Ascending aorta (tissue), 2 donors: Measurements from ENCODE around the gene KRT6A. TPM values are rescaled to one million over a fixed set of nuclear protein-coding genes. Genes with fewer than 3 reads are reported as not detected.

Experiments
- DNase-seq, 2 donors: peaks; one replicate each; pipeline ENCODE4 v3.0.0-alpha.2; 2019; ENCODE audit warnings: low spot score in 2 of 2
- H3K27ac ChIP-seq, 2 donors: fragments of 200-600 bp; sonication (generic); one replicate each; pipeline ENCODE4 v1.5.1; 2016 to 2017; ENCODE audit warnings: mild to moderate bottlenecking in 1 of 2
- H3K27me3 ChIP-seq: fragments of 200-600 bp; sonication (generic); one replicate; pipeline ENCODE4 v1.5.1; 2017
- H3K36me3 ChIP-seq, 2 donors: fragments of 200-600 bp; sonication (generic); one replicate each; pipeline ENCODE4 v1.5.1; 2016
- H3K4me1 ChIP-seq, 2 donors: fragments of 200-600 bp; sonication (generic); one replicate each; pipeline ENCODE4 v1.5.1; 2016 to 2017; ENCODE audit warnings: mild to moderate bottlenecking in 1 of 2
- H3K4me3 ChIP-seq, 2 donors: fragments of 200-600 bp; sonication (generic); one replicate each; pipeline ENCODE4 v1.5.1; 2016 to 2017; ENCODE audit warnings: mild to moderate bottlenecking in 1 of 2
- H3K9me3 ChIP-seq, 2 donors: fragments of 200-600 bp; sonication (generic); one replicate each; pipeline ENCODE4 v1.5.1; 2016
- intact Hi-C: fragments of 100-400 bp; cut with DNase I; formaldehyde crosslinking; loops from one replicate; pipeline ENCODE4 v1.15.1; 2023
- total RNA-seq: library from RNA; depleted of rRNA; stranded (reverse); fragments of >200 nt; gene quantifications from one replicate; pipeline ENCODE4 v1.1.0, GENCODE V29; 2016
- TF ChIP-seq, protein P1 (sequence below), 3 experiments: fragments of 200-600 bp in 2 of 3; fragments of 450-650 bp in 1 of 3; sonication (generic) in 2 of 3; IDR thresholded peaks; one replicate each; pipeline ENCODE4 v1.5.1; 2016 to 2019; ENCODE audit warnings: antibody characterized with exemption in 3 of 3, mild to moderate bottlenecking in 1 of 3, moderate library complexity in 1 of 3

Gene KRT6A
- total RNA-seq, 1 donor from 2014 or later: 3.4 TPM

DNA sequence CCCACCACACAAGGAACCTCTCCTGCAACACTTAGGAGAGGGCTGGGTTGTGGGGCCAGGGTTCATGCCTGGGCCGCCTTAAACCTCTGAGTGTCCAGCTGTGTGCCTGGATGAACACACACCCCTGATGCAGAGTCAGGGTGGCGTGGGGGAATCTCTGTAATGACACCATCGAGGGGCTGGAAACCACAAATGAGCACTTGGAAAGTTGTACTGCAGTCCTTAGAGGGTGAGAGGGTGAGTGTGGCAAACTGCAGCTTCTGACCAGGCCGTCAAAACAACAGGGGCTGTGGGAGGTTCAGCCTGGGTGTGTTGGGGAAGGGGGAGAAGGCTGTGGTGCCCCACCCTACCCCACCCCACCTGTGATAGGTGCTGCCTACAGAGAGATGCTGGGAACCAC lies 39.6 kb upstream of the KRT6A start:
- Histone ChIP-seq H3K27ac (no peak overlapping the region), H3K4me1 (no peaks in the 10 kb centered on the region), H3K27me3 (no peaks in the 10 kb centered on the region), H3K4me3 (no peak overlapping the region), H3K36me3 (no peaks in the 10 kb centered on the region), H3K9me3 (no peaks in the 10 kb centered on the region)
- intact Hi-C loops: no loop called here
- DNase-seq: no peak
- TF ChIP-seq, protein P1, sequence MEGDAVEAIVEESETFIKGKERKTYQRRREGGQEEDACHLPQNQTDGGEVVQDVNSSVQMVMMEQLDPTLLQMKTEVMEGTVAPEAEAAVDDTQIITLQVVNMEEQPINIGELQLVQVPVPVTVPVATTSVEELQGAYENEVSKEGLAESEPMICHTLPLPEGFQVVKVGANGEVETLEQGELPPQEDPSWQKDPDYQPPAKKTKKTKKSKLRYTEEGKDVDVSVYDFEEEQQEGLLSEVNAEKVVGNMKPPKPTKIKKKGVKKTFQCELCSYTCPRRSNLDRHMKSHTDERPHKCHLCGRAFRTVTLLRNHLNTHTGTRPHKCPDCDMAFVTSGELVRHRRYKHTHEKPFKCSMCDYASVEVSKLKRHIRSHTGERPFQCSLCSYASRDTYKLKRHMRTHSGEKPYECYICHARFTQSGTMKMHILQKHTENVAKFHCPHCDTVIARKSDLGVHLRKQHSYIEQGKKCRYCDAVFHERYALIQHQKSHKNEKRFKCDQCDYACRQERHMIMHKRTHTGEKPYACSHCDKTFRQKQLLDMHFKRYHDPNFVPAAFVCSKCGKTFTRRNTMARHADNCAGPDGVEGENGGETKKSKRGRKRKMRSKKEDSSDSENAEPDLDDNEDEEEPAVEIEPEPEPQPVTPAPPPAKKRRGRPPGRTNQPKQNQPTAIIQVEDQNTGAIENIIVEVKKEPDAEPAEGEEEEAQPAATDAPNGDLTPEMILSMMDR (IDR thresholded peaks at IDR 0.05): no peak

DNA sequence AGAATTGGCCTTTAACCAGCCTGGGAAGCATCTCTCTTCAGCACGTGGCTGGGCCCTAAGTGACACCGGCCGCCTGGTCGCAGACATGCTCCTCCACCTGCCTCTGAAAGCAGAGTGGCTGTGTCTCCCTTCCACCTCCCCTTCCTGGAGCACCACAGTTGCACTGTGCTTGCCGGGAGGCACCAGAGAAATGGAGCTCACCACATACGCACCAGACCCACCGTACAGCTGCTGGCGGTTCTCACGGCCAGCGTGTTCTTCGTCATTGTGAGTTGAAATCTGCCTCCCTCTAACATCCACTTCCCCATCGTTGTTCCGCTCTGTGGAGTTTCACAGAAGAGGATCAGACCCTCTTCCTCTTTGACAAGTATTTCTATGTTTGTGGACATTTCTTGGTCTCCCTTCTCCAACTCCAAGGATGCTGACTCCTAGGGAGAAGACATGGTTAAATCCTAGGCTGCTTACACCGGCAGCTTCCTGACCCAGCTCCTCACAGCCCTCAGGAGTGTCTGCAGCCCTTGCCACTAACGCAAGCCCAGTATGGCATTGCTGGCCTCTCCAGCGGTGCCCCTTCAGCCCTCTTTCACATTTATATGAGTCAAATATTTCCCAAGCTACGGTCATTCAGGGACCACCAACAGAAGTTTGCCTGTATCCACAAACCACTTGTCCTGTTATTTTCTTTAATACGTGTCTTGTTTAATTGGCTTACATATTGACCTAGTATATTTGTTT lies 38.7 kb upstream of the KRT6A start:
- intact Hi-C loops: no loop called here
- peak in 1 of 2 donors; percentile 28 for DNase-seq
- Histone ChIP-seq H3K27ac (no peak overlapping the region), H3K4me1 (no peaks in the 10 kb centered on the region), H3K9me3 (no peaks in the 10 kb centered on the region), H3K4me3 (no peak overlapping the region), H3K36me3 (no peaks in the 10 kb centered on the region), H3K27me3 (no peaks in the 10 kb centered on the region)
- TF ChIP-seq, protein P1 (IDR thresholded peaks at IDR 0.05): no peak

DNA sequence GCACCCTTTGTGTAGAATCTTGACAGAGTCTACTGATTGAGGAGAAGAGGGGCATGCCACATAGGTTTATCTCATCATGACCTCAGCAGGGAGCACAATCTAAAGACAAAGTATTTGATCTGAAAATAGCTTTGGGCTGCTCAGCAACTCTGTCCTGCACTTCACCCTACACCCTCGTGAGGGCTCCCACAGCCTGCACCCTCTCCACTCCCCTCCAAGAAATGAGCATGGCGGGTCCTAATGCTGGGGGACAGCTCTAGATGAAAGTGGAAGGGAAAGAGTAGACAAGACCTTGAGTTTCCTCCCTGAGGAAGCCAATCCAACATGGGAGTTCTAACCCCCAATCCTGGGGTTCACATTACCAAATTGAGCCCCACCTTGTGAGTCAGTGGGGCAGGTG lies 37.8 kb upstream of the KRT6A start:
- DNase-seq: no peak
- intact Hi-C loops: no loop called here
- Histone ChIP-seq H3K36me3 (no peaks in the 10 kb centered on the region), H3K27me3 (no peaks in the 10 kb centered on the region), H3K4me1 (no peaks in the 10 kb centered on the region), H3K27ac (no peak overlapping the region), H3K4me3 (no peak overlapping the region), H3K9me3 (no peaks in the 10 kb centered on the region)
- TF ChIP-seq, protein P1 (IDR thresholded peaks at IDR 0.05): no peak

DNA sequence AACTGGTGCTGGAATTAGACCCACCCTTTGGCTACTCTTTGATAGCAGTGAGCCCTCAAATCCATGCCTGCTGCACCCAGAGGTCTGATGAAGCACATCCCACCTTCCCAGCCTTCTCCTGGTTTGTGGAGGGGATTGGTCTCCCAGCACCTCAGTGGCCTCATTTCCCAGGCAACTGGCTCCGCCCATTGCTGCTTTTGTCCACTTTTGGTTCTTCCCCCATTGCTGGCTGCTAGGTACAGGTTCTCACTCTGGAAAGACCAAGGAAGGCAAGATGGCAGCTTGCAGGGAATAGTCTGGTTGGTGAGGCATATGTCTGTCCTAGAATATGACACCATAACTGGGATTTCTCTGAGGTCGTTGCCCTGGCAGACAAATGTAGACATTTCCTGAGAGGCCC lies 37.3 kb upstream of the KRT6A start:
- Histone ChIP-seq H3K27me3 (no peaks in the 10 kb centered on the region), H3K4me1 (no peaks in the 10 kb centered on the region), H3K4me3 (no peak overlapping the region), H3K9me3 (no peaks in the 10 kb centered on the region), H3K36me3 (no peaks in the 10 kb centered on the region), H3K27ac (no peak overlapping the region)
- TF ChIP-seq, protein P1 (IDR thresholded peaks at IDR 0.05): no peak
- no peak for DNase-seq
- intact Hi-C loops: no loop called here

DNA sequence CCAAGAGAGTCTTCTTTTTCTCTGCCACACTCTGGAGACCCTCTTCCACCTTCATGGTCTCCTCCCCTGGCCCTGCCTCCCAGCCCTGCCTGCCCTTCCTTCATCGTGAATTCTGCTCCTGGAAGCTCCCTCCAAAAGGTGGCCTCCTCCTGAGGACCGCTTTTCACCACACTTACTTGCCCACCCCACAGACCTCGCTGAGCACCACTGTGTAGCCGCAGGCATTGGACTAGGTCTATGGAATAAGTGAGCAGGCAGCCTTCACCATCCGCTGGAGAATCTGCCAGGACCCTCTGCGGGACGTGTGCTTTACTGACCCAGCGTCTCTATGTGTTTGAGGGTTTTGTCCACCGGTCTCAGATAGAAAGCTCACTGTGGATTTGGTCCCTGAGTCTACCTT lies 36.8 kb upstream of the KRT6A start:
- H3K27me3 ChIP-seq: no peaks in the 10 kb centered on the region
- H3K36me3 ChIP-seq: no peaks in the 10 kb centered on the region
- no peak overlapping the region for H3K4me3 ChIP-seq
- H3K9me3 ChIP-seq: no peaks in the 10 kb centered on the region
- H3K27ac ChIP-seq: no peak overlapping the region
- intact Hi-C loops: no loop called here
- no peak for DNase-seq
- H3K4me1 ChIP-seq: no peaks in the 10 kb centered on the region
- TF ChIP-seq, protein P1 (IDR thresholded peaks at IDR 0.05): no peak
